COLO668 (cell line): Measurements from ENCODE around the gene FUT9.

Source experiments
- DNase-seq: peaks from one replicate; lab custom pipeline; 2025; ENCODE audit not compliant: unreplicated experiment; lab: John Stamatoyannopoulos, UW

Gene FUT9

DNA sequence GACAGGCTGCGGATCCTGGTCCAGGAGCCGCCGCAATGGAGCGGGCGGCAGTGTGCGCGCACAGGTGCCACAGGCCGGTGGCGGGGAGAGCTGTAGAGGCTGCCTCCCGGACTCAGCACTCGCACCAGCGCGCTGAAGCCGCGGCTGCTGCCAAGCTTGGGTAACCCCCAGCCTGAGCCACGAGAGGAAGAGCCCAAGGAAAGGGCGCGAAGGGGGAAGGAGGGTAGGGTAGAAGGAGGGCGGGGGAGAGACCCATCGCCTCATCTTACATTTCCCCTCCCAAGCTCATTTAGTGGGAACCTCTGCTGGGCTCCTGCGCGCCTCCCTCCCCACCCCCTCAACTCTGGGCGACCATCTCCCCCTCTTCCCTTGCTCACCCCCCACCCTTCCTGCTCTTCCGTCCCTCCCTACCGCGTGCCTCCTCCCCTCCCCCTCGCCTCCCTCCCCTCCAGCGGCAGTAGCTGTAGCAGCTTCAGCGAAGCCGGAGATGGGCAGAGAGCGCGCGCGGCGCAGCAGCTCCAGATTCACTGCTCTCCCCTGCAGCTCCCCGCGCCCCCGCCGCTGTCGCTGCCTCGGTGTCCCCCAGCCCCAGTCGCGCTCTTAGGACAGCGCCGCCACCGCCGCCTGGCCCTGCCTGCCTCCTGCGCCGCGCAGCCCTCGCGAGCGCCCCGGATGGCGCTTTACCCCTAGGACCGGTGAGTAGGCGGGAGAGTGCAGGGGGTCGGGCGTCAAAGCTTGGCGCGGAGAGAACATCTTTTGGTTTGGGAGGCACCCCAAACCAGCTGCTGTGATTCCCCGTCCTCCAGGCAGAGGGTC is at the start of gene FUT9:
FUT9 (plus strand) TSS at position 457 of the 816 bp plus-strand sequence. CDS start 187,182 bp downstream, outside the sequence.
- DNase-seq = peak; percentile 81

DNA sequence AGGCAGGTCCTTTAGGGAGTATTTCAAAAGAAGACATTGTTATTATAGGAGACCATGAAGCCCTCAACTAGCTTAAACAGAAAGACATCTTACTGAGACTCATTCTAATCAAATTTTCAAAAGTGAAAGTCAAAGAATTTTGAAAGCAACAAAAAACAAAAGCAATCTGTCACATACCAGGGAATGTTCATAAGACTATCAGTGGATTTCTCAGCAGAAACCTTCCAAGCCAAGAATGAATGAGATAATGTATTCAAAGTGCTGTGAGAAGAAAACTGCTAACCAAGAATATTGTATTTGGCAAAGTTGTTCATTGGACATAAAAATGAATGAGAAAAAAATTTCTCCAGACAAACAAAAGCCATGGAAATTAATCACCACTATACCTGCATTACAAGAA is 48.2 kb upstream of the FUT9 start:
- no peak for DNase-seq

GRCh38 chr6:95973976-95974375 is 41.8 kb upstream of the FUT9 start:
- DNase-seq = no peak

DNA sequence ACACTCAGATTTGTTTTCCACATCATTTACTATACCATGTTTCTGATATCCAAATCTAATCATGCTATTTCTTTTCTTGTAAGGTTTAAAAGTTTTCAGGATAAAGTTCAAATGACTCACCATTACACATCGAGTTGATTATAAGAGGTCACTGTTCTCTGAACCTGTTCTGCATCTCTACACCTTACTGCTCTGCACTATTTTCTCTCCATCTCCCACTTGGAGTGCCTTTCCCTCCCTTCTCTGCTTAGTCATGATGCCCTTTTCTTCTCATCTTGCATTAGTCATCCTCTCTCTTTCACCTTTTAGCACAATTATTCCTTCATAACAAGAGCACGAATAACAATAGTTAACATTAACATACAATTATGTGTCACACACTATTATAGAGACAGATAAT is 37.5 kb upstream of the FUT9 start:
- DNase-seq = no peak

GRCh38 chr6:95991906-95992305 is 23.9 kb upstream of the FUT9 start:
- DNase-seq = no peak

- DNase-seq = no peak
These were observed 21.6 kb upstream of the FUT9 start for GRCh38 chr6:95994151-95994550.

GRCh38 chr6:95998133-95998532 is 17.6 kb upstream of the FUT9 start:
- DNase-seq = no peak

DNA sequence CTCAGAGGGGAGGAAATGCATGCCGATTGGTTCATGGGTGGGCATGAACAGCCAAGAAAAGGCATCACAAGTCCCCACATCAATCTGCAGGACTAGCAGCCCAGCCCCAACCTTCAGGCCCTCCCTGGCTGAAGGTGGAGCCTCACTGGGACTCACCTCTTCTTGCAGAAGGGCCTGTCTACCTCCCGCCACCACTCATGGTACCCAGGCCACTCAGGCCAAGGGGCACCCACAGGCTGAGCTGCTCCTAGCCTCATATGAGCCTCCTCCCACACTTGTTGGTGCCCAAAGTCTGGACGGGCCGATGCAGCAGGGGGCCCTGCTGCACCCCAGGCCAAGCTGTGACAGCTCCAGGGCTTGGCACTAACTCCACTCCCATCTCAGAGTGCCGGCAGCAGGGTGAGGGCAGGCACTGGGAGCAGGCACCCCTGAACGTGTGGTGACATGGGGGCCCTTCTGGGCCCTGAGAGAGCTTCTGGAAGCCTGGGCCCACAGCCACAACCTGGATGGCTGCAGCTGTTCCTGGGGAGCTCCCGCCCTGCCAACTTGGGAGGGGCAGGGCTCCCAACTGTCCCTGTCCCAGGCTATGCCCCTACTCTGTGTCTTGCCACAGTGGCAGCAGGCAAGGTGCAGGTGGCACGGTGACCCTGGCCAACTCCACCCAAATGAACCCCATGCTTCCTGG is 13.7 kb upstream of the FUT9 start:
- no peak for DNase-seq

DNA sequence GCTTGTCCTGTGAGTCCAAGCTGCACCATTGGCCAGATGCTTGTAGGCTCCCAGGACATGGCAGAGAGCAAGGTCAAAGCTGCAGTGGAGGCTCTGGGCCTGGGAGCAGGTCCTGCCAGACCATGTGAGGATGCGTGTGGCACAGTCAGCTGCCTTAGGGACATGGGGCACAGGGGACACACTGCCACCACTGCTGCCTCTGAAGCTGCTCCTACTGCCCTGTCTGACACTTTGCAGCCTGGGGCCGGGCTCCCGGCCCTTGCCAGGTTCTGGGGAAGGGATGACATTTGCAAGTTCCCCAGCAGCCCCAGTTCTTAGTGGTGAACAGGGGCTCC is 13.2 kb upstream of the FUT9 start:
- DNase-seq = no peak

DNA sequence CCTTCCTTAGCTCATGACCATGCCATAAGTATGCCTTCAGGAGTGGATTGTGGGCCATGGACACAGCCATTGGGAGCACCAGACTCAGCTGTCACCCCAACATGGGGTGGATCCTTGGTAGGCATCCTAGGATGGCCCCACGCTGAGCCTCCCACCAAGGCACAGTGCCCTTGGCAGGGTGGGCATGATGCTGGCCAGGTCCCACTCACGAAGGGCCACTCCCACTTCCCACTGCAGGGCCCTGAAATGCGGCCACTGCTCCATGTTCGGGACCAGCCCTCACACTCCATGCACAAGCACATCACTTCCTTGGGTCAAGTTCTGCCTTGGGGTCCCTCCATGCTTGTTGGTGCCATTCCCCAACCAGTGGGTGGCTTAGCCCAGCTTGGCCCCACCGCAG is 12.9 kb upstream of the FUT9 start:
- DNase-seq = no peak

GRCh38 chr6:96007663-96008062 is 8.1 kb upstream of the FUT9 start:
- peak; percentile 9 for DNase-seq

DNA sequence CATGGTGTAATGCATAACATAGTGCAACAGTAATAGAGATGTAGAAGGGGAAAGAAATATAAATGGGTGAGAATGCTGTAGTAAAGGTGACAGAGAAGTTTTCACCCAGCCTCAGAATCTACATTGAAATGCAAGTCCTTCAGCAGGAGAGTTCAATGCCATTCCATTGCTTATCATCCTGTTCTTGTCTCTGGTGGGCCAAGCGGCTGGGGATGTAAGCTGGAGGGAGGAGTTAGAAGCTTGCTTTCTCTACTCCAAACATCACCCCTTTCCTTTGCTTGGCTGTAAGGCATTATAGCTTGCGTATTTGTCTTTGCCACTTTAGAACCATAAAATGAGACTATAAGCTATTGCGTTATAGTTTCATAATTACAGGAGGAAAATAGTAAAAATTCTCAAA is 2.2 kb upstream of the FUT9 start:
- DNase-seq = no peak

DNA sequence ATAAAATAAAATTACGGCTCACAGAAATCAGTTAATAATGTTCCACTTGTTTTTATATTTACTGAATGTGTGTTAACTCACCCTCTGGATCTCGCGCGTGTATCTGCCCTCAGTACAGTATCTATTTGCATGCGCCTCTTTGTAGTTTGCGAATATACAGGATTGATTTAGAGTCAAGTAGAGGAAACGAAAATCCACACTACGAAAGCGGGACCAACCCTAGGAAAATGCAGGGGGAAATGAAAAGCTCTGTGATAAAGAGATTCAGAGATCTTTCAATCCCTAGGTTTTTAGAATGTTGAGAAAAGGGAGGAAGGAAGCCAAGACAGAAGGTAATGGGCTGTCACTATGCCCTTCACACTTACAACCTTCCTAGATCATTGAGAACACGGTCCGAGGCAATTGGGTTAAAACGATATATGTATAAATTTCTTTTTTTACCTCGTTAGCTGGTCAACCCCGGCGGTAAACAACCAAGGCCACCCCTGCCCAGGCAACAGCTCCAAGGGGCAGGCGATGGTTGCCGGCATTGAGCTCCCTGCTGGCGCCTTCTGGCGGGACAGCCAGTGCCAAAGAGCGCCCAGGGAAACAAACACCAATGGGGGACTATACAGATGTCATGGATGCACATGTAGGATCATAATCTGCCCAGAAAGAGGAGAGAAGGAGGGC is 792 bp upstream of the FUT9 start:
- DNase-seq = peak; percentile 65

DNA sequence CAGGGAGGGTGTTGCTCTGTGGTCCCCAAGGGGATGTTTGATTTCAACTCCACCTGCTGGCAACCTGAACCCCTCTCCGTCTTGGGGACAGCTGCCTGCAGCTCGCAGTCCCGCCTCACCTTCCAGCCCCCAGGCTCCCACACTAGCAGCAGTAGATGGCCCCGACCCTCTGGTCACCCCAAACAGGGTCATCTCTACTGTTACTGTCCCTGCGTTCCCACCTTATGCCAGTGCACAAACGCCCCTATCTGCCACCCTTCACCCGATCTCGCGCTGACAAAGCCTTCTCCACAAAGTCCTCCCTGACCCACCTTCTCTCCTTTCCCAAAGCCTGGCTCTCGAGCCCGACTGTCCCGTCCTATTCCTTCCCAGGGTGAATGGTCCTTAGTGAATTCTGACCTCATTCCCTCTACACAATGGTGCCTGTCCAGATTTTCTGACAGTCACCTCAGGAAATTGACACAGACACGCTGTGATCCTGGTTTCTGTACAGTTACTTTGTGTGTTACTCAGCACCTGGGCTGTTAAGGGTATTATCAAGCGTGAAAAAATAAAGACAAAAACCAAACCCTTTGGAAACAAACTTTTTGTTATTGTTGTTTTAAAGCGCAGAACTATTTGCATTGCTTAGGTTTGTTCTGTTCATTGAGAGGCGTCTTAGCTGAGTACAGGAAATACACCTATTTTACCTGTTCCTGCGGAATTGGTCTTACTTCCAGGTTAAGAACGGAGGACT is 728 bp downstream of the FUT9 start:
- no peak for DNase-seq

DNA sequence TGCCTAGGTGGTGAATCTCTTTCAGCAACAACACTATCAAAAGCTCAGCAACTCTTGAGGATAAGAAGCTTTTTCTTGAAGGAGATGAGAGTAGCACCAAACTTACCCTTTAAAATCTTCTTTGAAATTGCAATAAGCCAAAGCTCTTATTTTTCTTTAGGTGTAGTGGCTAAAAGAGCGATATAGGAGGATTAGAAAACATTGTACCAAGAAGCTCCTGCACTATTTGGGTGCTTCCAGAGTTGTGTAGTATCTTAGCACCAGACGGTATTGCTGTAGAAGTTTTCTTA is 1.2 kb downstream of the FUT9 start:
- DNase-seq = peak; percentile 0

DNA sequence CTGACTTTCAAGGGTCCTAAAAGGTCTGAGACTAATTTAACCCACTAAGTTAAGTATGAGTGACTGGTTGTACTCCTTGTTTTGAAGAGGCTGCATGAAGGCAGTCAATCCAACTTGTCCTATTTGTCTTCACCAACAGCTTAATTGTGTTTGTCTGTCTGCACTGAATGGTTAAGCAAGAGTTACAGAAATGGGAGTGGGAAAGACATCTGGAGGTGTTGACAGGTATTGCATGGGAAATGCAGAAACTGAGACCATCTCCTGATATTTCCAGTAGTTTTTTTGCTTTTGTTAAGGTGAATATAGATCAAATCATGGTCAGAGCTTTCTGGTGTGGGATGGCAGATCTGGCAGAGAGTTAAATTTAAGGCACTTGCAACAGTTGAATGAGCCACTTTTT is 6.5 kb downstream of the FUT9 start:
- no peak for DNase-seq

DNA sequence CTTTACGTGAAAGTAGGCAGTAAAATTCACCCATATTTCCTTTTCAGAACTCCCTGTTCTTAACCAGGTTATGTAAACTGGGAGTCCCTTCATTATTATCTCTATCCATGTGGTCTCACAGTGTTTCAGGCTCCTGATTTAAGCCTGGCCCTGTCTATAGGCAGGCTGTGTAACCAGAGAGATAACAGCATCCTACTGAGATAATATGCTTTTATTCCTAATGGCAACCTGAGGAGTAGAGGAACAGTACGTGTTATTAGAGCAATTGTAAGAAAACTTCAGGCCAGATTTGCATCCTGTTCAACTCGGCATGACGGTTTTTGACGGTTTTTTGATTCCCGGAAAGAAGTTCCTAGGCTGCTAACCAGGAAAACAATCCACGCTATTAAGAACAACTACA is 16.9 kb downstream of the FUT9 start:
- DNase-seq = no peak

DNA sequence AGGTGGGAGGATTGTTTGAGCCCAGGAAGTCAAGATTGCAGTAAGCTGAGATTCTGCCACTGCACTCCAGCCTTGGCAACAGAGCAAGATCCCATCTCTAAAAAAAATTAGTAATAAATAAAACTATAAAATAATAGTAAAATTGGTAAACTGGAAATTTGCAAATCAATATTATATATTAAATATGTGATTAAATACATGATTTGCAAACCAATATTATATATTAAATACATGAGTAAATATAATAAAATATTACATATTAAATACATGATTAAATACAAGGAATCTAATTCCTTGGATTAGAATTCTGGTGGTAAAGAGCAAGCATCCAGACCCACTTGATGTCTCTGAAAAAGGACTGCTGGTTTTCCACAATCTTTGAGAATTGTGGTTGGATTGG is 35.8 kb downstream of the FUT9 start:
- no peak for DNase-seq

- no peak for DNase-seq
These were observed 42.3 kb downstream of the FUT9 start for GRCh38 chr6:96058082-96058481.

DNA sequence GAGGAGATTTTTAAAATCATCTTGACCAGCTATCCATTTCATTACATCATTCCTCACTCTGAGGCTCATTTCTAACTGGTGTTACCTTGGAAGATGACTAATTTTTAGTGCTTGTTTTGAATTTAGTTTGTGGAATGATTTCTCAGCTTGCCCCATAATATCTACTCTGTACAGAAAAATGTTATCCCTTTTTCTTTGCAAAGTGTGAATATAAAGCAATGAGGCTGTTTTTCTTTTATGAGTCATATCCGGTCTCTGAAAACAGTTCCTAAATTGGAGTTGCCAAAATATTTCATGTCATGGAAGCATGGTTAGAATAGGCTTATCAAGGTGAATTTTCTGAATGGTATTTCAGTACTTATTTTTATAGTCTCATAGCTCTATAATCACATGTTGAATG is 43.8 kb downstream of the FUT9 start:
- DNase-seq = no peak

DNA sequence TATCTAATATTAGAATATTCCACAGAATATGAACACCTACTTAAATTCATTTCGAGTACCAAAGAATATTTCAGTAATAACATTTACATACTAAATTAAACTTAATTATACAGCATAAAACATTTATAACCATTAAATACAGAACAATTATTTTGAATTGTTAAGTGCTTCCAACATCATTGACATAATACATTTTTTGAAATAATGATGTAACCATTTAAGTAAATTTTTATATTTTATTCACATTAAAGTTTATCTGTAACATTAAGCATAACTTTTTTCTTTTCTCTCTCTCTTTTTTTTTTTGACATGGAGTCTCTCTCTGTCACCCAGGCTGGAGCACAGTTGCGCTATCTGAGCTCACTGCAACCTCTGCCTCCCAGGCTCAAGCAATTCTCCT is 44.5 kb downstream of the FUT9 start:
- DNase-seq = no peak

DNA sequence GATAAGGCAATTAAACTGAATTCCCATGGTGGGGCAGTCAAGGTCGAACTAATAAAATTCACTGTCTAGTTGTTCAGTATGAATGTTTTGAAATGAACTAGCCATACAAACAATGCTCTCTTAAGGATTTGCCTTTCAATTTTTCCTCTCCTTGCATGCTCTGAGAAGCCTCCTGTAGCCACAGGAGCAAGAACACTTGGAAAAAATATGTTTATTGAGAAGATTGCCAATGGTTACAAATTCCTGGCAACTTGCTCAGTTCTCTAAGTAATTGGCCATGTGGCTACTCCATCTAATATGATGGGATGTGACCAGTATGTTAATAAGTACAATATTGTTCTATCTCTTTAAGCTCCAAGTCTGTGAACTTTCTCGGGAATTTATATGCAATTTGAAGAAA is 49.4 kb downstream of the FUT9 start:
- DNase-seq = no peak
